HG02798 (cell line): ENCODE measurements around the gene MAT2A.
"Not testable (repeated sequence)": the region's sequence is repeated elsewhere in the genome, so short reads cannot be mapped to it uniquely, and the experiment has no call there.

Source experiments
- ATAC-seq: cut with Tn5 transposase; IDR thresholded peaks from one replicate; pipeline ENCODE4 v1.9.1; 2021; ENCODE audit warnings: mild to moderate bottlenecking; ENCODE audit not compliant: unreplicated experiment, poor library complexity

Gene MAT2A

DNA sequence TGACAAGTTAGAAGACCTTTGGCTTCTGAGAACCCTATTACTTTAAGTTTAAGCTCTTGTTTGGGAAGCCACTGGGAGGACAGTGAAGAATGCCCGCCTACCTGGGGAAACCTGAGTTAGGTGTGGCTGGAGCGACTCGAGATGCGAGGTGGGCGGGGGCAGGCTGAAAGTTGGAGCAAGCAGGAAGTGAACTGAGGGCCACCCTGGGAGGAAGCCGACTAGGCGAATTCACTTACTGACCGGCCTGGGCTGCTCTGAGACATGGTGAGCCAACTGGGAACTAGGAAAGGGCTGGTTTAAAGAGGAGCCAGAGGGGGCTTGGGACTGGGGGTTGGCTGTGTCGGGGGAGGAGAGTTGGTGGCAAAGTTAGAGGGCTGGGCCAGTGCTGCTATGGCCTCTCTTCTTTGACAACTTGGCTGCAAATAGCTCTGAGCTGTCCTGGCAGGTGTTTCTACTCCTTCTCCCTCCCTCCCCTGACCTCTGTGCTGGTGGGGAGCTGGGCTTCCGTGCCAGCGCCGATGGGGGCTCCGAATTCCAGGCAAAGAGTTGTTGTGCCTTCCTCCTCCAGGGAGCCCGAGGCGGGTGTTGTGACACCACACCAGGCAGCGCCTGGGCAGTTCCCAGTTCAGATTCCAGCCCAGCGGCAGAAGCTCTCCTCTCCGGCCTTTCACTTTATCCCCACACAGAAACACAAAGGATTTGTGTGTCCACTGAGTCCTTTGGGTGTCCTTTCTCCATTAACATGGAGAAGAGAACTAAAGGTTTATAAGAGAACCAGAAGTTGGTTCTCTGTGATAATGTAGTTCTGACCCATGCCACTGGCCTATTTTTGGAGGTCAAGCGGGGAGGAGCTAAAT, 38.6 kb downstream of the MAT2A start, which contains the start of gene VAMP8:
VAMP8 (plus strand) TSS at position 201 of the 857 bp plus-strand sequence; CDS start at position 262, 61 bp downstream.
- ATAC-seq, result peak; percentile 67

GRCh38 chr2:85578243-85579180, 39.5 kb downstream of the MAT2A start:
- peak; percentile 52 for ATAC-seq

DNA sequence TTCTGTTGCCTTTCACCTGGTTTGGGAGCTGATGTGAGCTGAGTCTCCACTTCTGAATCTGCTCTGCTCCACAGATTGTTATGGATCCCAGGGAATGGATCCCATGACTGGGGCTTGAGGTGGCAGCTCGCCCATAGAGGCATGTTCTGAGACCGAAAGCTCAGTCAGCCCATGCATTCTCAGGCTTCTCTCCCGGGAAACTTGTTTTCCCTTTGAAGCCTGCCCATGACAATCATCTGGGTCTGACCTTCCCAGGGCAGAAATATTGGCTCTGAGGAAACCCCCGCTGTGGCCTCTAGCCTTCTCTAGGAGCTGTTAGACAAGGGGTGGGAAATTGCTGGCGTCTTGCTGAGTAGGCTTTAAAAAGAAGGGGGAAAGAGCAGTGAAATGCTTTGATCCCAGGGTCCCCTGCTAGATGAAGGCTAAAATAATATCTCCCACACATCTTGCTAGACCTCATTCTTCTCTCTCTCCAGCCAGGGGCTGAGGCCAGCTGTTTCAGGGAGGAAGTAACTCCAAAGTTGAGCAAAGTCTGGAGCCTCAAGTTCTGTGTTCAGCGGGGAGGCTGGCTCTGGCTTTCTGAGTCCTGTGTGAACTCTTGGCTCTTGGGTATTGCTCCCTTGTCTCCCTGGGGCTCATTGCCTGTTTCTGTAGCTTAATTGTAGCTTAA, 40.4 kb downstream of the MAT2A start:
- no peak for ATAC-seq

DNA sequence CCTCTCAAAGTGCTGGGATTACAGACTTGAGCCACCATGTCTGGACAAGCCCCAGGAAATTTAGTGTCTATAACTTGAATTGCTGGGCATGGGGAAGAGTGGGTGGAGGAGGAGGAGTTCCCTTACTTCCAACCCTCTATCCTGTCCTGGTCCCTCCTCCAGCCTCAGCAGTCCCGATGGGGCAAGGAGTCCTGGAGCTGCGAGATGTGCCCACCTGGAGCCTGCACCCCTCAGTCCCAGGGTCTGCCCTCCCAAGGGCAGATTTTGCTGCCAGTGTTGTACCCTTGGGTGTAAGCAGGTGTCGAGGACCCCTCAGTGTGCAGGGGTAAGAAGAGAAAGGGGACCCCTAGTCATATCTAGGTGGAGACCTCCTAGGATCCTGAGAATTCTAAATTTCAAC, 41.2 kb downstream of the MAT2A start:
- no peak for ATAC-seq

DNA sequence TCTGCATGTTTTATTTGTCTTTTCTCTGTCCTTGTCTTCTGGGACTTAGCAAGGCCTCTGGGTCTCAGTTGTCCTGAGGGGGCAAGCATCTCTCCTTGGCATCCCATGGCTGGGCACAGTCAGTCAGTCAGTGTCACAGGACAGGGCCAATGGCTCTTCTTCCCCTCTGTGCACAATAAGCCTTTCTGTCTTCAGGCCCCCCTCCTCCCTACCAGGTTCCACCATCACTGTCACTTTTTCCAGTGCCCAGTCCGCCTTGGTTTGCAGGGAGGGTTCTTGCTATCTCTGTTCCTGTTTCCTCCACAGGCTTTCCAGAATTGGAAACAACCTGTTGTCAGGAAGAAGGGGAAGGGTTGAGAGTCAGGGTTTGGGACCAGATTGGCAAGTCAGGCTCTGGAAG, 43.5 kb downstream of the MAT2A start:
- no peak for ATAC-seq

GRCh38 chr2:85583667-85584353, 44.8 kb downstream of the MAT2A start:
- peak; percentile 8 for ATAC-seq

- ATAC-seq, result peak; percentile 67
These were observed 45.4 kb downstream of the MAT2A start, which contains the start of gene VAMP5 for GRCh38 chr2:85584354-85584856. TSS of gene VAMP5 (plus strand) at chr2:85584431. CDS start at chr2:85584491, 60 bp downstream.

- ATAC-seq, result peak; percentile 46
These were observed 46.2 kb downstream of the MAT2A start for GRCh38 chr2:85584857-85585780.

DNA sequence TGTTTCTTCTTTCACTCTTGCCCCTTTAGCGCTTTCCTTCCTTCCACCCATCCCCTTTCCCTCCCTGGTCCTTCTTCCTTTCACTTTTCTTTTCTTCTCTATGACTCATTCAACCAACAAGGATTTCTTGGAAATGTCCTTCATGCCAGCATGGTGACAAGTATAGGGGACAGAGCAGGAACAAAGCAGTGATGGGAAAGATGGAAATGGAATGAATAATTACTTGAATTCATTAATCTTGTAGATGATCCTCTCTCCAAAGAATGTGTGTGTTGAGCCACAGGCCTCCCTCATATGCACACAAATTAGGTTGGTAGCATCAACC, 46.8 kb downstream of the MAT2A start:
- ATAC-seq, result no peak

- no peak for ATAC-seq
These were observed 49.3 kb downstream of the MAT2A start for GRCh38 chr2:85588236-85588635.

- ATAC-seq, result no peak
These were observed 49.7 kb downstream of the MAT2A start for GRCh38 chr2:85588645-85589044.

DNA sequence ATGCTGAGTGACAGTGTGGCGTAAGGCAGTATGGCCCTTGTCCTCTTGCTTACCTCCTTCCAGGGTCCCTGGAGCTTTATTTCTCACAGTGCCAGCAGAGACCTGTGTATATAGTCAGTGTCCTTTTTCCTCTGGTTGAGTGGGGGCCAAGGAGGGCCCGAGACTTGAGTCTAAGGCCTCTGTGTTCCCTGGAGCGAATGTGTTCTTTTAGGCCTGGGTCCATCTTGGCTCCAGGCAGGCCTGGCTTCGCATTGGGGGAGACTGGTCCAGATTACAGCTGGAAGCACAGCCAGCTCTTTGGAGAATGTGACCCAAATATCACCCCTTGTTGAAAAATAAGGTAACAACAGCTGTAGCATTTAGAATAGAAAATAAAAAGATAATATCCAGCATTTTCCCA, 50.2 kb downstream of the MAT2A start:
- no peak for ATAC-seq

DNA sequence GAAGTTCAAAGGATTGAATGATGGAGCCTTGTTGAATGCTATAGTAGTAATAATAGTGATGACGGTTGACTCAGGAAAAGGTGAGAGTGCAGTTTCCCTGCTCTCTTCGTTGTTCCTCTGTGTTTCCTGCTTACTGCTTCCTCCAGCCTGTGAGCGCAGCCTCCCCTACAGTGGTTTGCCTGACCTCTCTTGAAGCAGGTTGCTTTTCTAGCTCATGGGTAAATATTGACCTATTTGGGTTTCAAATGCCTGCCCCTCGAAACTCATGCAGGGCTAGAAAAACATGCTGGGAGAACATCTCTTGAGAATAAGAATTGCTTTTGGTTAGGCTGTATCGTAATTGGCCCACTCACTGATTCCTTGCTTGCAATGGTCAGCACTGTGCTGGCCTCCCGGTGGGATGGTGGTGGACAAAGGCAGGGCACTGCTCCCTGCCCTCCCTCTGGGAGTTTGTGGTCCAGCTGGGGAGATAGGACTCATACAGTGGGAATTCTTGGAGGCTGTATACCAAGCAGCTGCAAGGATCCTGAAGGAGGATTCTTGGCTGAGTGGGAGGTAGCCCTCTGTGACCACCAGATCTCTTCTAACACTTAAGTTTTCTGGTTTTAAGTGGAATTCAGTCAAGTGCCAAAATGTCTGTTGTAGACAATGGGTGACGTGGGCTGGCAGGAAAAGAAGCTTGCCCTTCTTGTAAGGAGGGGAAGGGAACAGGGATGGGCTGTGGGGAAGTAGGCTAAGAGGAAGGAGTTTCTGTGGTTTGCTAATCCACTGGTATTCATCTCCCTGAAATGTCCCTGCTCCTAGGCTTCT, 51.2 kb downstream of the MAT2A start:
- no peak for ATAC-seq

GRCh38 chr2:85590950-85591349, 52.0 kb downstream of the MAT2A start:
- no peak for ATAC-seq

GRCh38 chr2:85591563-85591962, 52.6 kb downstream of the MAT2A start:
- no peak for ATAC-seq

GRCh38 chr2:85592299-85592698, 53.3 kb downstream of the MAT2A start:
- not testable (repeated sequence) for ATAC-seq

- no peak for ATAC-seq
These were observed 54.1 kb downstream of the MAT2A start for GRCh38 chr2:85593023-85593422.
